SK-N-SH treated with all-trans-retinoic acid at 6 μM for 48 hours (cell line): ENCODE data around the gene GINS3.

Source experiments
- ISL1 ChIP-seq: fragments of 250-450 bp; sonication (Bioruptor Pico); IDR thresholded peaks from 2 replicates; pipeline ENCODE4 v2.1.2; 2022; ENCODE audit warnings: mild to moderate bottlenecking, moderate library complexity
- SNAI2 ChIP-seq: fragments of 250-450 bp; sonication (Bioruptor Pico); IDR thresholded peaks from 2 replicates; pipeline ENCODE4 v1.5.0; 2020; ENCODE audit warnings: mild to moderate bottlenecking, moderate library complexity
- TOX ChIP-seq: fragments of 250-450 bp; sonication (Bioruptor Pico); IDR thresholded peaks from 2 replicates; pipeline ENCODE4 v1.8.0; 2021; ENCODE audit warnings: mild to moderate bottlenecking, moderate library complexity, borderline replicate concordance
- ZFP30 ChIP-seq: fragments of 450-650 bp; formaldehyde crosslinking; IDR thresholded peaks from 2 replicates; pipeline ENCODE4 v1.5.0; 2022; ENCODE audit warnings: mild to moderate bottlenecking, moderate library complexity
- ZNF565 ChIP-seq: fragments of 450-650 bp; formaldehyde crosslinking; conservative IDR thresholded peaks from 2 replicates; pipeline ENCODE4 v1.5.0; 2020; ENCODE audit warnings: low read depth, mild to moderate bottlenecking, moderate library complexity

- TF ChIP-seq ZFP30 (no peak), ISL1 (no peak), SNAI2 (CRISPR knock-in tag) (no peak), ZNF565 (CRISPR knock-in tag) (no peak), TOX (CRISPR knock-in tag) (no peak)
These were observed 45.4 kb upstream of the GINS3 start for GRCh38 chr16:58346831-58347371.
